Left cardiac atrium (tissue), 4 donors: ENCODE measurements around the gene TEKT5. TPM values are rescaled to one million over a fixed set of nuclear protein-coding genes. Genes with fewer than 3 reads are reported as not detected.
"Not testable (repeated sequence)": the region's sequence is repeated elsewhere in the genome, so short reads cannot be mapped to it uniquely, and the experiment has no call there.

ENCODE experiments used
- ATAC-seq, 2 donors: fragments of 200-7000 bp; cut with Tn5 transposase; one replicate each; pipeline ENCODE4 v1.9.1; 2020; ENCODE audit warnings: mild to moderate bottlenecking in 2 of 2, moderate library complexity in 2 of 2
- DNase-seq: peaks from one replicate; pipeline ENCODE4 v3.0.0-alpha.2; 2020
- intact Hi-C, 2 donors: fragments of 100-400 bp; cut with DNase I; formaldehyde crosslinking; loops; one replicate each; pipeline versions ENCODE4 v1.14.1 to v1.15.1; 2022 to 2023
- total RNA-seq, 2 donors: library from RNA; stranded (reverse); fragmentation: NEBNext Ultra II Directional; extraction: Animal tissue kit (Norgen Biotek cat#: 25700); gene quantifications; one replicate each; pipeline ENCODE4 v1.2.1, GENCODE V29; 2021
- donor health status: DM: no; HTN: yes; CAD: no.
- donor health status: DM: no; HTN: yes; CAD: no; lungs with severe emphysema.
- donor health status: DM: yes; HTN: yes; CAD: no.
- donor health status: Dilated cardiomyopathy.

TEKT5 gene
- total RNA-seq, 2 donors from 2014 or later = 0.52 TPM; not detected in 1

- ATAC-seq (no peak), DNase-seq (no peak)
- intact Hi-C loops = no loop called here
Observed at GRCh38 chr16:10663744-10664143, 31.0 kb downstream of the TEKT5 start.

DNA sequence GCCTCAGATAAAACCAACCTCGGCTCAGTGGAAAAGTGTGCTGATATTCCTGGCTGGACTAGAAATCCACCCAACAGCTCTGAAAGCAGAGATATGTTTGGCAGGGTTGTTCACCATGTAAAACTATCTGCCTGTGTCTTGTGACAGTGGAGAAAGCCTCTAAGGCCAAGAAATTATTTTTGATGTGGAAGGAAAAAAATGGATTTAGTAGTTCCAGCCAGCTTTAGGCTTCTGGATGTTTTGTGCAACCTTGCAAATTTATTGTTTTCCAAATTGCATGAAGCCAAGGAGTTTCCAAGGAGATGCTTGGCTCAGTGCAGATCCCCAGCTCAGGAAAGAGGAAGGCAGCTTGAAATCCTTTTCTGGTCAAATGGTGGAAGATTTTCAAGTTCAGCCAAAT is 31.6 kb downstream of the TEKT5 start:
- intact Hi-C loops = no loop called here
- DNase-seq = no peak
- no peak for ATAC-seq

GRCh38 chr16:10662212-10662611 is 32.5 kb downstream of the TEKT5 start:
- intact Hi-C loops = no loop called here
- DNase-seq (no peak), ATAC-seq (no peak)

- intact Hi-C loops = no loop called here
- DNase-seq = no peak
- ATAC-seq = no peak
Observed at GRCh38 chr16:10661737-10662136, 33.0 kb downstream of the TEKT5 start.

DNA sequence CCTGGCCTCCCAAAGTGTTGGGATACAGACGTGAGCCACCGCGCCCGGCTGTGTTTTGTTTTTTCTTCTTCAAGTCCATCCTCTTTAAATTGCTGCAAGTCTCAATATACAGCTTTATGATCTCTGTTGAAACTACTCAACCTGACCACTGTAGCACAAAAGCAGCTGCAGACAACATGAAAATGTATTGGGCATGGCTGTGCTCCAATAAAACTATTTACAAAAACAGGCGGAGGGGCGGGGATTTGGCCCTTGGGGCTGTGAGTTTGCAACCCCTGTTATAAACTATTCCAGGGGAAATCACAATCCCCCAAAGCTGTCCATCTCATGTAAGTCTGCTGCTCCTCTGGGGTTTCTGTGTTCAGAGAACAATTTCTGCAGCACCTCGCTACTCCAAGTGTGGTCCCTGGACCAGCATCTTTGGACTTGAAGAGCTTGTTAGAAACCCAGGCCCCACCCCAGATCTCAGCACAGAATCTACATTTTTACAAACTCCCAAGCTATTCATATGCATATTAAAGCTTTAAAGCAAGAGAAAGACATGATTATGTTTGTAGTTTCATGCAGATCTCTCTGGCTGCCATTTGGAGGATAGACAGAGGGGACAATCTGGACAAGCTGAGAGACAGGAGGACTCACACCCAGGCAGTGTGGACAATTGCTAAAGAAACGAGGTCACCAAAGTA is 33.6 kb downstream of the TEKT5 start:
- ATAC-seq (no peak), DNase-seq (no peak)
- intact Hi-C loops = no loop called here

DNA sequence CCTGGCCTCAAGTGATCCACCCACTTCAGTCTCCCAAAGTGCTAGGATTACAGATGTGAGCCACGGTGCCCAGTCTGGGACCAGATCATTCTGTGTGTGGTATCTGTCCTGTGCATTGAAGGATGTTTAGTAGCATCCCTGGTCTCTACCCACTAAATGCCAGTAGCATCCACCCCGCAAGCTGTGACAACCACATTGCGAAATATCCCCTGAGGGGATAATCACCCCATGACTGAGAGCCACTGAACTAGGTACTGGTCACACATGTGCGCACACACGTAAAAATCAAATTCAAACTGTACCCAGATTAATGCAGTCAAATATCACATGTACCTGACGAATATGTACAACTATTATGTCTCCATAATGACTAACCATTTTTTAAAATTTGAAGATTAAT is 35.8 kb downstream of the TEKT5 start:
- no peak for ATAC-seq
- intact Hi-C loops = no loop called here
- DNase-seq = no peak

- intact Hi-C loops = no loop called here
- DNase-seq = no peak
- no peak for ATAC-seq
Observed at GRCh38 chr16:10657925-10658324, 36.8 kb downstream of the TEKT5 start.

- ATAC-seq = no peak
- no peak for DNase-seq
- intact Hi-C loops = no loop called here
Observed at GRCh38 chr16:10656618-10657017, 38.1 kb downstream of the TEKT5 start.

GRCh38 chr16:10655415-10655977 is 39.2 kb downstream of the TEKT5 start:
- ATAC-seq = no peak
- DNase-seq = no peak
- intact Hi-C loops = no loop called here

DNA sequence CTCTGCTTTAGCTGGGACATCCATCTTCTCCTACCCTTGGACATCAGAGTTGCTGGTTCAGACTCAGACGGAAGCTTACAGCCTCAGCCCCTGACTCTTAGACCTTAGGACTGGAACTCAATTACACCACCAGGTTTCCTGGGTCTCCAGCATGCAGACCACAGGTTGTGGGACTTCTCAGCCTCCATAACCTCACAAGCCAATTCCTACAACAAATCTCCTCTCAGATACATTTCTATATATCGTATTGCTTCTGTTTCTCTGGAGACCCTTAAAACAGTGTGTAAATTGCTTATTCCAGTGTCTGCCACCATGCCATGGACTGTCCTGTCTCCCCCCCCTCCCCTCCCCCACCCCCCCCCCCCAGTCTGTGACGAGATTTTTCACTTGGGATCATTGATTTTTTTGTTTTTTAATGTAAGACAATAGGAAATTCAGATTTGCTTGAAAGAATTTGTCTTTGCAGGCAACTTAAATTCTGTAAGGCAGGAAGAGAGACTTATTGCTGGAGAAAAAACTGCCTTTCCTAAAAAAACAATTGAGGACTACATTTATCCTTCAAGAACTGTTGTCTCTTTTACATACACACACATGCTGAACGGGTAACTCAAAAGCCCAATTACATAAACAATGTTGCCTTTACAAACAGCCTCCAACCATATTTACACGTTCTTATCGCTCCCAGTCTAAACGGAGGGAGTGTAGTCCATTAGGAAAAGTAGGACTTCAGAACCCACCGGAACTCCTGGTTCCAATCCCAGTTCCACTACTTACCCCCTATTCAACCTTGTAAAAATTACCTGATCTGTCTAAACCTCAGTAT is 39.9 kb downstream of the TEKT5 start:
- DNase-seq (no peak), ATAC-seq (no peak)
- intact Hi-C loops = no loop called here

GRCh38 chr16:10652730-10653590 is 41.8 kb downstream of the TEKT5 start:
- ATAC-seq = peak; percentile 41 to 94
- intact Hi-C loops = no loop called here
- DNase-seq = peak; percentile 28

- DNase-seq, intact Hi-C loops, ATAC-seq: not testable (repeated sequence)
Observed at GRCh38 chr16:10649098-10649497, 45.6 kb downstream of the TEKT5 start.

- intact Hi-C loops = no loop called here
- ATAC-seq = no peak
- DNase-seq = no peak
Observed at GRCh38 chr16:10647721-10648296, 46.9 kb downstream of the TEKT5 start.

- ATAC-seq (no peak), DNase-seq (no peak)
- intact Hi-C loops = no loop called here
Observed at GRCh38 chr16:10647264-10647720, 47.4 kb downstream of the TEKT5 start.

GRCh38 chr16:10646581-10647263 is 48.0 kb downstream of the TEKT5 start:
- ATAC-seq (no peak), DNase-seq (no peak)
- intact Hi-C loops = no loop called here

DNA sequence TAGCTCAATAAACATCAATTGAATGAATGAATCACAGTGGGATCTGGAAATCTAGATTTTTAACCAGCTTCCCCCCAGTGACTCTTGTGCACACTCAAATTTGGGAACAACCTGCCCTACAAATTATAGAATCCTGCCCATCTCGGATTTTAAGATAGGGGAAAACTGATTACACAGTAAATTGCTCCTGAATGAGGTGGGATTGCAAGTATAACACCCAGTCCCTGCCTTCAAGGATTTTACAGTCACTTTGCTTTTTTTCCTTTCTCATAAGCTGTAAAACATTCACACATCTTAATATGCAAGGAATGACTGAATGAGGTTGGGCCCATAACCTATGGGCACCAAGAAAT is 48.5 kb downstream of the TEKT5 start:
- DNase-seq (no peak), ATAC-seq (no peak)
- intact Hi-C loops = no loop called here

DNA sequence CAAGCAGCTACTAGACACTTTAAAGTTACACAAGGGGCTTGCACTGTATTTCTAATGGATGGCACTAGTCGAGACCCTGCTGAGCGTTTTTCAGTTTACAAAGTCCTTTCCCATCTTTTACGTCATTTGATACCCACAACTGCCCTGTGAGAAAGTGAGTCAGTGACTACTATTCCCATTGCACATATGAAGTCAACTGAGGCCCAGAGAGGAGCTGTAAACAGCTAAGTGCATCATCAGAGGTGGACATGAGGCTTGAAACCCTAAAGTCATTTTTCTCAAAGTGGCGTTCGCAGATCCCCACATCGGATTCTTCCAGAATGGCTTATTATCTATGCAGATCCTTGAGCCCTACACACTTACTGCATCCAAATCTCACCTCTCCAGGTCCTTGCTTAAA is 50.6 kb downstream of the TEKT5 start:
- ATAC-seq (no peak), DNase-seq (no peak)
- intact Hi-C loops = no loop called here

GRCh38 chr16:10642964-10643363 is 51.8 kb downstream of the TEKT5 start:
- intact Hi-C loops = no loop called here
- DNase-seq (no peak), ATAC-seq (no peak)
